Measurements from ENCODE around the gene ISG20L2. TPM values are rescaled to one million over a fixed set of nuclear protein-coding genes. Genes with fewer than 3 reads are reported as not detected.

The ISG20L2 gene
- total RNA-seq, 2 experiments from 2014 or later = 44.2 to 50.9 TPM

DNA sequence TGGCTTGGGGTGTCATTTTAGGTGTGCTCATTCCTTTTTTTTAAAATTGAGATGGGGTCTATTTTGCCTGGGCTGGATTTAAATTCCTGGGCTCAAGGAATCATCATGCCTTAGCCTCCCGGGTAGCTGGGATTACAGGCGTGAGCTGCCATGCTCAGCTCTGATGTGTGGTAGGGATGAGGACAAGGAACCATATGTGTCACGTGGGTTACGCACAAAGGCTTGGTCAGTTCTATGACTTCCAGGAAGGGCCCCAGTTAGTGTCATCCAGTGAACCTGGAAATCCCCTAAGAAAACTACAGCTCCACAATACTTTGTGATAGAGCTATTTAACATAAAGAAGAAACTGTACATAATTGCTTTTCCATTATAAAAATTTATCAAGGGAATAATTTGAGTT lies 7.0 kb downstream of the ISG20L2 start:
- no peaks in the 10 kb centered on the region for H3K27me3 Mint-ChIP-seq
- peaks cover 53% of the 10 kb centered on the region for H3K36me3 Mint-ChIP-seq (ENCODE audit: low read depth)
- POLR2A ChIA-PET = interaction anchor here (0.5 to 1.0 kb wide), 2 partner anchors 9 to 35 kb away, joined by 3 to 4 read pairs; no protein-coding TSS in a partner anchor

DNA sequence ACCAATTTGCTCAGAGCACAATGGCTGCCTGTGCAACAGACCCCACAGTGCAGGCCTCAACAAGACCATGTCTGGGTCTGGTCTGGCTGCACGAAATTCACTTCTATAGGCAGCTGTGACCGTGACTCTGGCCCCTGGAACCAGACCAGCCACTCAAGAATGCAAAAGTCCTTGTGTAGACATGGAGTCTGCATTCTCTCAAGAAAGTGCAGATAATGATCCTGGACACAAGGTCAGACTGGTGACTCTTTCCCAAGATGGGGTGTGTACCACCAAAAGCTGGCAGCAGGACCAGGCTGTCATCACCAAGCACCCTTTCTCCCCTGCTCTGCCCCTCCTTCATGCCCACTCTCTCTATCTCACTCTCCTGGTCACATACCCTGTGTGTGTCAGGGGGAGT lies 7.4 kb downstream of the ISG20L2 start:
- intact Hi-C loops (cut with DNase I, micrococcal nuclease) = loop anchor here in 1 of 2 experiments (10.0 kb wide), 2 partner anchors 144 to 216 kb away; partner anchors contain the start of genes MEF2D and NTRK1
- TF ChIP-seq, protein P1, sequence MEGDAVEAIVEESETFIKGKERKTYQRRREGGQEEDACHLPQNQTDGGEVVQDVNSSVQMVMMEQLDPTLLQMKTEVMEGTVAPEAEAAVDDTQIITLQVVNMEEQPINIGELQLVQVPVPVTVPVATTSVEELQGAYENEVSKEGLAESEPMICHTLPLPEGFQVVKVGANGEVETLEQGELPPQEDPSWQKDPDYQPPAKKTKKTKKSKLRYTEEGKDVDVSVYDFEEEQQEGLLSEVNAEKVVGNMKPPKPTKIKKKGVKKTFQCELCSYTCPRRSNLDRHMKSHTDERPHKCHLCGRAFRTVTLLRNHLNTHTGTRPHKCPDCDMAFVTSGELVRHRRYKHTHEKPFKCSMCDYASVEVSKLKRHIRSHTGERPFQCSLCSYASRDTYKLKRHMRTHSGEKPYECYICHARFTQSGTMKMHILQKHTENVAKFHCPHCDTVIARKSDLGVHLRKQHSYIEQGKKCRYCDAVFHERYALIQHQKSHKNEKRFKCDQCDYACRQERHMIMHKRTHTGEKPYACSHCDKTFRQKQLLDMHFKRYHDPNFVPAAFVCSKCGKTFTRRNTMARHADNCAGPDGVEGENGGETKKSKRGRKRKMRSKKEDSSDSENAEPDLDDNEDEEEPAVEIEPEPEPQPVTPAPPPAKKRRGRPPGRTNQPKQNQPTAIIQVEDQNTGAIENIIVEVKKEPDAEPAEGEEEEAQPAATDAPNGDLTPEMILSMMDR (IDR thresholded peaks at IDR 0.05) = no peak
- Mint-ChIP-seq H3K36me3 (ENCODE audit: low read depth) (peaks cover 56% of the 10 kb centered on the region), H3K4me1 (ENCODE audit: low read depth) (peaks cover 16% of the 10 kb centered on the region), H3K4me3 (no peak overlapping the region), H3K27me3 (no peaks in the 10 kb centered on the region), H3K9me3 (no peaks in the 10 kb centered on the region), H3K27ac (no peak overlapping the region)
- no peak overlapping the region for H3K27ac ChIP-seq (ENCODE audit: low read depth in 1 of 2, low read length in 2 of 2)
- ChIA-PET CTCF (interaction anchor here (0.7 to 2.1 kb wide), 3 partner anchors 15 to 60 kb away, joined by 3 to 6 read pairs (median 3); partner anchors contain the start of gene CRABP2), POLR2A (no interaction called here)
- peaks cover 60% of the 10 kb centered on the region for H3K36me3 ChIP-seq (ENCODE audit: insufficient read depth, low read length)
- peaks cover 28% of the 10 kb centered on the region for H3K4me1 ChIP-seq (ENCODE audit: insufficient read depth, low read length)
- no peak for ATAC-seq (ENCODE audit: poor library complexity)
- H3K9me3 ChIP-seq (ENCODE audit: control insufficient read depth in 1 of 2, insufficient read depth in 1 of 2, low read length in 2 of 2) = no peaks in the 10 kb centered on the region
- no peak overlapping the region for H3K4me3 ChIP-seq (ENCODE audit: low read length)
- H3K27me3 ChIP-seq (ENCODE audit: control insufficient read depth in 1 of 2, insufficient read depth in 2 of 2, low read length in 2 of 2) = no peaks in the 10 kb centered on the region
- DNase-seq = no peak

More for the DNA sequence above, 7.0 kb downstream of the ISG20L2 start:
- Histone ChIP-seq H3K36me3 (ENCODE audit: insufficient read depth, low read length) (peaks cover 61% of the 10 kb centered on the region), H3K27me3 (ENCODE audit: control insufficient read depth in 1 of 2, insufficient read depth in 2 of 2, low read length in 2 of 2) (no peaks in the 10 kb centered on the region), H3K4me1 (ENCODE audit: insufficient read depth, low read length) (peaks cover 32% of the 10 kb centered on the region), H3K27ac (ENCODE audit: low read depth in 1 of 2, low read length in 2 of 2) (no peak overlapping the region), H3K4me3 (ENCODE audit: low read length) (no peak overlapping the region), H3K9me3 (ENCODE audit: control insufficient read depth in 1 of 2, insufficient read depth in 1 of 2, low read length in 2 of 2) (no peaks in the 10 kb centered on the region)
- Mint-ChIP-seq H3K27ac (no peak overlapping the region), H3K4me3 (no peak overlapping the region), H3K9me3 (no peaks in the 10 kb centered on the region), H3K4me1 (ENCODE audit: low read depth) (peaks cover 16% of the 10 kb centered on the region)
- no peak for ATAC-seq (ENCODE audit: poor library complexity)
- CTCF ChIA-PET = interaction anchor here (0.7 to 2.1 kb wide), 3 partner anchors 16 to 61 kb away, joined by 3 to 6 read pairs (median 3); partner anchors contain the start of gene CRABP2
- TF ChIP-seq, protein P1 (IDR thresholded peaks at IDR 0.05) = no peak
- intact Hi-C loops (cut with DNase I, micrococcal nuclease) = loop anchor here in 1 of 2 experiments (10.0 kb wide), 2 partner anchors 143 to 217 kb away; partner anchors contain the start of genes MEF2D and NTRK1
- DNase-seq = no peak

DNA sequence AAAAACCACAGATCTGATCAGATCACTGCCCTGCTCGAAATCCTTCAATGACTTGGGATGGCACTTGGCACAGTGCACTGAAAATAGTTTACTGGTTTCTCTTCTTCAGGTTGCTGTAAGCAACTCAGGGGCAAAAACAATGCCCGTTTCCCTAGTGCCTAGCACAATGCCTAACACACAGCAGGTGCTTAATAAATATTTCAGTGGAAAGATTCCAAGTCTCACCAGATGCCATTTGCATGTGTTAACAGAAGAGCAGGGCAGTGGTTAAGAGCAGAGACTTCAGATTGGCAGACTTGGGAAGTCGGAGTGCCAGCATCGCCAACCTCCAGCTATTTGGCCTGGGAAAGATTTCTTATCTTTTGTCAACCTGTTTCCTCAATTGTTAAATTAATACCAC lies 11.2 kb downstream of the ISG20L2 start:
- Histone ChIP-seq H3K27me3 (ENCODE audit: control insufficient read depth in 1 of 2, insufficient read depth in 2 of 2, low read length in 2 of 2) (no peaks in the 10 kb centered on the region), H3K27ac (ENCODE audit: low read depth in 1 of 2, low read length in 2 of 2) (no peak overlapping the region), H3K36me3 (ENCODE audit: insufficient read depth, low read length) (peaks cover 30% of the 10 kb centered on the region), H3K4me3 (ENCODE audit: low read length) (no peak overlapping the region), H3K9me3 (ENCODE audit: control insufficient read depth in 1 of 2, insufficient read depth in 1 of 2, low read length in 2 of 2) (no peaks in the 10 kb centered on the region), H3K4me1 (ENCODE audit: insufficient read depth, low read length) (peaks cover 2% of the 10 kb centered on the region)
- Mint-ChIP-seq H3K4me1 (ENCODE audit: low read depth) (no peaks in the 10 kb centered on the region), H3K9me3 (no peaks in the 10 kb centered on the region), H3K27me3 (no peaks in the 10 kb centered on the region), H3K36me3 (ENCODE audit: low read depth) (peaks cover 45% of the 10 kb centered on the region), H3K27ac (no peak overlapping the region), H3K4me3 (no peak overlapping the region)
- DNase-seq = no peak
- ATAC-seq (ENCODE audit: poor library complexity) = no peak
- intact Hi-C loops (cut with DNase I, micrococcal nuclease) = no loop called here
- TF ChIP-seq, protein P1 (IDR thresholded peaks at IDR 0.05) = no peak
- ChIA-PET CTCF (no interaction called here), POLR2A (no interaction called here)
